Fibroblast of villous mesenchyme (primary cell): ENCODE results near the gene UBTF. TPM values are rescaled to one million over a fixed set of nuclear protein-coding genes. Genes with fewer than 3 reads are reported as not detected.
A peak's percentile ranks its signal among the peaks of the same experiment; 100 is the strongest.

Source experiments
- DNase-seq: peaks from one replicate; pipeline ENCODE4 v3.0.0-alpha.2; 2010; ENCODE audit warnings: low read depth
- H3K4me3 ChIP-seq: 2 replicates; pipeline ENCODE4 v1.5.1; 2011; ENCODE audit warnings: low read depth, mild to moderate bottlenecking, low read length
- total RNA-seq: library from RNA; depleted of rRNA; stranded (reverse); fragments of >200 nt; gene quantifications from 2 replicates; pipeline ENCODE4 v1.2.3, GENCODE V29; 2012
- TF ChIP-seq, protein P1 (sequence below): IDR thresholded peaks from 2 replicates; pipeline ENCODE4 v1.5.1; 2012; ENCODE audit warnings: low read depth, mild to moderate bottlenecking, low read length; ENCODE audit not compliant: insufficient read depth

The UBTF gene
- total RNA-seq, 1 donor, result 46.6 TPM

DNA sequence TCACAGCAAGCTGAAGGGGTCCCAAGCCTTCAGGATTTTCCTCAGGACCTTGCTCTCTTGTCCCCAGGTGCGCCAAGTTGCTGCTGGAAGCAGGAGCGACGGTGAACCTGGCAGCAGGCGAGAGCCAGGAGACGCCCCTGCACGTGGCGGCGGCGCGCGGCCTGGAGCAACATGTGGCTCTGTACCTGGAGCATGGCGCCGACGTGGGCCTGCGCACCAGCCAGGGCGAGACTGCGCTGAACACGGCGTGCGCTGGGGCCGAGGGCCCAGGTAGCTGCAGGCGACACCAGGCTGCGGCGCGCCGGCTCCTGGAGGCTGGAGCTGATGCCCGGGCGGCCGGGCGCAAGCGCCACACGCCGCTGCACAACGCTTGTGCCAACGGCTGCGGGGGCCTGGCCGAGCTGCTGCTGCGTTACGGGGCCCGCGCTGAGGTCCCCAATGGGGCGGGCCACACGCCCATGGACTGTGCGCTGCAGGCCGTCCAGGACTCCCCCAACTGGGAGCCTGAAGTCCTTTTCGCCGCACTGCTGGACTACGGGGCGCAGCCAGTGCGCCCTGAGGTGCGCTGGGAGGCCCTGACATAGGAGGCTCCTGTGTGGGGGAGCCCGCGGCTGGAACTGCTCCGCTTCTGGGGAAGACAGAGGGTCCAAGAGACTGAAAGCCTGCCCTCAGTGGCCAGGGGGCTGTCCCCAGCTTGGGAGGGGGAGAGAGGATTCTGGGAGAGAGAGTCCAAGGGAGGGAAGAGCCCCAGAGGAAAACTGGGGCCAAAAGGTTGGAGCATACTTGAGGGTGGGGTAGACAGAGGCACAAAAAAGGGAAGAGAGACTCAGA is 42.6 kb downstream of the UBTF start:
- H3K4me3 ChIP-seq, result no peak overlapping the region
- DNase-seq, result no peak
- TF ChIP-seq, protein P1, sequence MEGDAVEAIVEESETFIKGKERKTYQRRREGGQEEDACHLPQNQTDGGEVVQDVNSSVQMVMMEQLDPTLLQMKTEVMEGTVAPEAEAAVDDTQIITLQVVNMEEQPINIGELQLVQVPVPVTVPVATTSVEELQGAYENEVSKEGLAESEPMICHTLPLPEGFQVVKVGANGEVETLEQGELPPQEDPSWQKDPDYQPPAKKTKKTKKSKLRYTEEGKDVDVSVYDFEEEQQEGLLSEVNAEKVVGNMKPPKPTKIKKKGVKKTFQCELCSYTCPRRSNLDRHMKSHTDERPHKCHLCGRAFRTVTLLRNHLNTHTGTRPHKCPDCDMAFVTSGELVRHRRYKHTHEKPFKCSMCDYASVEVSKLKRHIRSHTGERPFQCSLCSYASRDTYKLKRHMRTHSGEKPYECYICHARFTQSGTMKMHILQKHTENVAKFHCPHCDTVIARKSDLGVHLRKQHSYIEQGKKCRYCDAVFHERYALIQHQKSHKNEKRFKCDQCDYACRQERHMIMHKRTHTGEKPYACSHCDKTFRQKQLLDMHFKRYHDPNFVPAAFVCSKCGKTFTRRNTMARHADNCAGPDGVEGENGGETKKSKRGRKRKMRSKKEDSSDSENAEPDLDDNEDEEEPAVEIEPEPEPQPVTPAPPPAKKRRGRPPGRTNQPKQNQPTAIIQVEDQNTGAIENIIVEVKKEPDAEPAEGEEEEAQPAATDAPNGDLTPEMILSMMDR, result no peak

- TF ChIP-seq, protein P1, result no peak
- no peak for DNase-seq
- H3K4me3 ChIP-seq, result no peak overlapping the region
Observed at GRCh38 chr17:44176257-44176656, 43.2 kb downstream of the UBTF start.

- no peak for DNase-seq
- TF ChIP-seq, protein P1, result no peak
- no peak overlapping the region for H3K4me3 ChIP-seq
Observed at GRCh38 chr17:44174427-44174826, 45.0 kb downstream of the UBTF start.

DNA sequence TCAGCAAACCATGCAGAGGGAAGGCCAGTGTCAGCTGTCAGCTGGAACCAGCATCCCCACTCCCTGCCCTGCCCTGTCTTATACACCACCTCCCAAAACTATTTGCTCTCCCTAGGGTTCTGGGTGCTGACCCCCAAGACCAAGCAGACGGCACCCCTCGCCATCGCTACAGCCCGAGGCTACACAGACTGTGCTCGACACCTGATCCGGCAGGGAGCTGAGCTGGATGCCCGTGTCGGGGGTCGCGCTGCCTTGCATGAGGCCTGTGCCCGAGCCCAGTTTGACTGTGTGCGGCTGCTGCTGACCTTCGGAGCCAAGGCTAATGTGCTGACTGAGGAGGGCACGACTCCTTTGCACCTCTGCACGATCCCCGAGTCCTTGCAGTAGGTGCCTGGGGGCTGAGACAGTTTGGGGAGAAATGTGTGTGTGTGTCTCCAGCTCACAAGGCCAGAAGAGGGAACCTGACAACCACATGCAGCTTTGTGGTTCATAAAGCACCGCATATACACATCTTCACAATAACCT is 47.5 kb downstream of the UBTF start:
- H3K4me3 ChIP-seq, result no peak overlapping the region
- TF ChIP-seq, protein P1, result no peak
- no peak for DNase-seq

- peak; percentile 41 for DNase-seq
- TF ChIP-seq, protein P1, result no peak
- no peak within 1 kb of the TSS for H3K4me3 ChIP-seq
Observed at GRCh38 chr17:44170499-44171201, 48.8 kb downstream of the UBTF start, which contains the start of gene ASB16. Gene ASB16 (plus strand): TSS chr17:44170704. CDS start chr17:44170790, 86 bp downstream.

DNA sequence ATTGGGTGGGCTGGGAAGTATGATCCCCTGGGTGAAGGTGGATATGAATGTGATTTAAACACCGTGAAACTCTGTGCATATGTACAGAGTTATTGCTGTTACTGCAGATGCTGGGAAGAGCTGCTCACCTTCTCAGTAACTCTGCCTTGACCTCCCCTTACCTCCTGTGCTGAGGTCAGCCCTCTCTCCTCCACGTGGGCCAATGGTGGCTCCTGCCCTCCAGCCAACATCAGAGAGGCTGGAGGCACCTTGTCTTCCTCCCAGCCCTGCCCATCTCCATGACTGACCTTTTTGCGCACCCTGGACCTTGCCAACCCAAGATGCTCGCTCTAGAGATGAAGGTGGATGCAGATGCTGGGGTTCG is 49.4 kb downstream of the UBTF start:
- H3K4me3 ChIP-seq, result no peak overlapping the region
- TF ChIP-seq, protein P1, result no peak
- DNase-seq, result no peak
